HCT116 (cell line): ENCODE data around the gene TRIM9.

Experiments
- EZH2 ChIP-seq: fragments of 200-600 bp; sonication (generic); IDR thresholded peaks from 2 replicates; pipeline ENCODE4 v1.6.1; 2017; ENCODE audit warnings: antibody characterized with exemption, mixed run types
- POLR2A ChIP-seq: IDR thresholded peaks from 2 replicates; pipeline ENCODE4 v1.7.0; 2011; ENCODE audit warnings: borderline replicate concordance; ENCODE audit not compliant: insufficient read depth, insufficient read length; ENCODE audit errors: extremely low read depth
- TF ChIP-seq, protein P1 (sequence below), 3 experiments: fragments of 200-600 bp in 1 of 3; sonication (generic) in 1 of 3; IDR thresholded peaks in 2 of 3; conservative IDR thresholded peaks in 1 of 3; 2 replicates each; pipeline ENCODE4 v1.5.1; 2012 to 2017; ENCODE audit warnings: low read depth in 2 of 3, low read length in 2 of 3, antibody characterized with exemption in 1 of 3, borderline replicate concordance in 1 of 3, control low read depth in 1 of 3, mild to moderate bottlenecking in 1 of 3, mixed read lengths in 1 of 3, mixed run types in 1 of 3, moderate library complexity in 1 of 3; ENCODE audit not compliant: insufficient read depth in 1 of 3

DNA sequence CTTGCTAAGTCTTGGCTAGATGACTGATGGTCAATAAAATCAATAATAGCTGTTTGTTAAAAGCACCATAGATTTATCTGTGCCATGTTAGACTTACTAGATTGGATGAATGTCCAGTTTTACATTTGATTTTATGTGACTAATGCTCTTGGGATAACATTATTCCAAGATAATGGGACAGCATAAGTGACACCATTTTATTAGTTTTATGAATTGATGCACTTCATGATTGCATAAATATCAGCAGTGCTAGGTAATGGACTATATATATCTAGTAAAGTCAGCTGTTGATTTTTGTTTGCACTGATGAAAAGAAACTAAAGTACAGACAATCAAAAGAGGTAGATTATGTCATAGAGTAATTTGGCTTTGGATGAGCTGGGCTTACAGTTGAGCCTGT, 10.4 kb downstream of the TRIM9 start:
- no peak for TF ChIP-seq EZH2
- no peak for TF ChIP-seq POLR2A
- TF ChIP-seq, protein P1, sequence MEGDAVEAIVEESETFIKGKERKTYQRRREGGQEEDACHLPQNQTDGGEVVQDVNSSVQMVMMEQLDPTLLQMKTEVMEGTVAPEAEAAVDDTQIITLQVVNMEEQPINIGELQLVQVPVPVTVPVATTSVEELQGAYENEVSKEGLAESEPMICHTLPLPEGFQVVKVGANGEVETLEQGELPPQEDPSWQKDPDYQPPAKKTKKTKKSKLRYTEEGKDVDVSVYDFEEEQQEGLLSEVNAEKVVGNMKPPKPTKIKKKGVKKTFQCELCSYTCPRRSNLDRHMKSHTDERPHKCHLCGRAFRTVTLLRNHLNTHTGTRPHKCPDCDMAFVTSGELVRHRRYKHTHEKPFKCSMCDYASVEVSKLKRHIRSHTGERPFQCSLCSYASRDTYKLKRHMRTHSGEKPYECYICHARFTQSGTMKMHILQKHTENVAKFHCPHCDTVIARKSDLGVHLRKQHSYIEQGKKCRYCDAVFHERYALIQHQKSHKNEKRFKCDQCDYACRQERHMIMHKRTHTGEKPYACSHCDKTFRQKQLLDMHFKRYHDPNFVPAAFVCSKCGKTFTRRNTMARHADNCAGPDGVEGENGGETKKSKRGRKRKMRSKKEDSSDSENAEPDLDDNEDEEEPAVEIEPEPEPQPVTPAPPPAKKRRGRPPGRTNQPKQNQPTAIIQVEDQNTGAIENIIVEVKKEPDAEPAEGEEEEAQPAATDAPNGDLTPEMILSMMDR (IDR thresholded peaks at IDR 0.05 in 2 of 3, conservative IDR thresholded peaks at IDR 0.05 in 1 of 3; ENCODE audit: borderline replicate concordance in 1 of 3, insufficient read depth in 1 of 3, low read depth in 2 of 3, low read length in 2 of 3), result no peak
